ENCODE results near the gene CCR5.

- no peak for TF ChIP-seq CTCF (IDR thresholded peaks at IDR 0.05; ENCODE audit: low read length)
- no peak for TF ChIP-seq EZH2 (IDR thresholded peaks at IDR 0.05; ENCODE audit: borderline replicate concordance, low read length)
These were observed 26.3 kb upstream of the CCR5 start for GRCh38 chr3:46344476-46344875.
